Tracheal epithelial cell (primary cell): ENCODE data around the gene KRT6C. TPM values are rescaled to one million over a fixed set of nuclear protein-coding genes. Genes with fewer than 3 reads are reported as not detected.

ENCODE experiments used
- total RNA-seq: library from RNA; depleted of rRNA; stranded (reverse); fragments of >200 nt; gene quantifications from 2 replicates; pipeline ENCODE4 v1.2.1, GENCODE V29; 2014

The KRT6C gene
- total RNA-seq: 22.0 and 155 TPM in 2 replicates

GRCh38 chr12:52473768-52474167, at the start of gene KRT6C:
Gene KRT6C (minus strand): TSS chr12:52473805. CDS start chr12:52473737, 68 bp downstream.

GRCh38 chr12:52519826-52520662, 46.4 kb upstream of the KRT6C start, which contains the start of gene KRT5:
Gene KRT5 (minus strand): TSS chr12:52520394. CDS start chr12:52520296, 98 bp downstream.

GRCh38 chr12:52493172-52493571, 19.6 kb upstream of the KRT6C start, which contains the start of gene KRT6A:
Gene KRT6A (minus strand): TSS chr12:52493257. CDS start chr12:52493188, 69 bp downstream.

GRCh38 chr12:52452101-52452500, 21.5 kb downstream of the KRT6C start, which contains the start of gene KRT6B:
Gene KRT6B (minus strand): TSS chr12:52452146. CDS start chr12:52452078, 68 bp downstream.

GRCh38 chr12:52434081-52434733, 39.4 kb downstream of the KRT6C start, which contains the start of gene KRT75:
Gene KRT75 (minus strand): TSS chr12:52434371. CDS start chr12:52434304, 67 bp downstream.

Other genes starting within 250 kb of the KRT6C start
- gene KRT7, start 240.6 kb downstream of the KRT6C start, total RNA-seq: 775 and 1,618 TPM in 2 replicates
- gene KRT86, start 199.2 kb downstream of the KRT6C start, total RNA-seq: 0.21 and 0.72 TPM in 2 replicates
- gene KRT81, start 182.3 kb downstream of the KRT6C start, total RNA-seq: 10.8 TPM in 1 of 2 replicates, not detected in the other
- gene KRT83, start 152.4 kb downstream of the KRT6C start, total RNA-seq: under 0.01 and 0.21 TPM in 2 replicates
- gene KRT85, start 106.3 kb downstream of the KRT6C start, total RNA-seq: not detected in 2 replicates
- gene KRT84, start 88.2 kb downstream of the KRT6C start, total RNA-seq: 0.21 TPM in 1 of 2 replicates, not detected in the other
- not detected in 2 replicates for gene KRT82, start 67.5 kb downstream of the KRT6C start, total RNA-seq
- gene KRT75, start 39.4 kb downstream of the KRT6C start, total RNA-seq: 1.1 and 87.0 TPM in 2 replicates
- 310 and 1,936 TPM in 2 replicates for gene KRT6B, start 21.7 kb downstream of the KRT6C start, total RNA-seq
- 10,133 and 10,410 TPM in 2 replicates for gene KRT6A, start 19.5 kb upstream of the KRT6C start, total RNA-seq
- gene KRT5, start 46.6 kb upstream of the KRT6C start, total RNA-seq: 7,035 and 9,280 TPM in 2 replicates
- not detected in 2 replicates for gene KRT71, start 79.3 kb upstream of the KRT6C start, total RNA-seq
- gene KRT74, start 100.0 kb upstream of the KRT6C start, total RNA-seq: under 0.01 TPM in 1 of 2 replicates, not detected in the other
- gene KRT72, start 127.7 kb upstream of the KRT6C start, total RNA-seq: not detected in 2 replicates
- not detected in 2 replicates for gene KRT73, start 144.8 kb upstream of the KRT6C start, total RNA-seq
- gene KRT2, start 178.4 kb upstream of the KRT6C start, total RNA-seq: not detected in 2 replicates
- not detected in 2 replicates for gene KRT1, start 206.6 kb upstream of the KRT6C start, total RNA-seq
- gene KRT77, start 229.7 kb upstream of the KRT6C start, total RNA-seq: not detected in 2 replicates